ENCODE measurements around the gene ZNF638.

ZNF638 gene

GRCh38 chr2:71332435-71332796, 834 bp downstream of the ZNF638 start:
- DNase-seq (ENCODE audit: low spot score), result no peak

GRCh38 chr2:71333619-71334018, 2.0 kb downstream of the ZNF638 start:
- DNase-seq (ENCODE audit: low spot score), result no peak

- no peak for DNase-seq (ENCODE audit: low spot score)
Measured at GRCh38 chr2:71336384-71336783, 4.8 kb downstream of the ZNF638 start.

- DNase-seq (ENCODE audit: low spot score), result no peak
Measured at GRCh38 chr2:71336802-71337201, 5.2 kb downstream of the ZNF638 start.

GRCh38 chr2:71337776-71338175, 6.2 kb downstream of the ZNF638 start:
- no peak for DNase-seq (ENCODE audit: low spot score)

- no peak for DNase-seq (ENCODE audit: low spot score)
Measured at GRCh38 chr2:71339685-71340084, 8.1 kb downstream of the ZNF638 start.

GRCh38 chr2:71340176-71340575, 8.6 kb downstream of the ZNF638 start:
- DNase-seq (ENCODE audit: low spot score), result no peak

GRCh38 chr2:71341645-71342044, 10.1 kb downstream of the ZNF638 start:
- DNase-seq (ENCODE audit: low spot score), result no peak

- no peak for DNase-seq (ENCODE audit: low spot score)
Measured at GRCh38 chr2:71346065-71346464, 14.5 kb downstream of the ZNF638 start.

GRCh38 chr2:71347517-71347916, 15.9 kb downstream of the ZNF638 start:
- no peak for DNase-seq (ENCODE audit: low spot score)

GRCh38 chr2:71348302-71348701, 16.7 kb downstream of the ZNF638 start:
- DNase-seq (ENCODE audit: low spot score), result no peak

GRCh38 chr2:71353248-71353647, 21.7 kb downstream of the ZNF638 start:
- DNase-seq (ENCODE audit: low spot score), result no peak

GRCh38 chr2:71358931-71359671, 27.5 kb downstream of the ZNF638 start:
- peak; percentile 26 for DNase-seq (ENCODE audit: low spot score)

- DNase-seq (ENCODE audit: low spot score), result no peak
Measured at GRCh38 chr2:71360434-71360975, 28.9 kb downstream of the ZNF638 start.

GRCh38 chr2:71361631-71362030, 30.0 kb downstream of the ZNF638 start:
- no peak for DNase-seq (ENCODE audit: low spot score)

GRCh38 chr2:71362447-71362846, 30.9 kb downstream of the ZNF638 start:
- no peak for DNase-seq (ENCODE audit: low spot score)

GRCh38 chr2:71370015-71370414, 38.4 kb downstream of the ZNF638 start:
- no peak for DNase-seq (ENCODE audit: low spot score)

GRCh38 chr2:71372042-71372441, 40.5 kb downstream of the ZNF638 start:
- peak; percentile 16 for DNase-seq (ENCODE audit: low spot score)

- no peak for DNase-seq (ENCODE audit: low spot score)
Measured at GRCh38 chr2:71379086-71379485, 47.5 kb downstream of the ZNF638 start.

- DNase-seq (ENCODE audit: low spot score), result no peak
Measured at GRCh38 chr2:71380665-71381064, 49.1 kb downstream of the ZNF638 start.

GRCh38 chr2:71385012-71385411, 53.4 kb downstream of the ZNF638 start:
- no peak for DNase-seq (ENCODE audit: low spot score)

GRCh38 chr2:71388214-71388613, 56.6 kb downstream of the ZNF638 start:
- DNase-seq (ENCODE audit: low spot score), result no peak

- DNase-seq (ENCODE audit: low spot score), result no peak
Measured at GRCh38 chr2:71389384-71390072, 57.9 kb downstream of the ZNF638 start.
